Muscle layer of colon (tissue), 2 donors: ENCODE results near the gene STK25.

Experiments used
- H3K27ac ChIP-seq: one replicate; pipeline ENCODE4 v1.7.0; 2013; ENCODE audit warnings: low read depth, mild to moderate bottlenecking, low read length, moderate library complexity
- H3K27me3 ChIP-seq, 2 donors: one replicate each; pipeline ENCODE4 v1.7.0; 2013; ENCODE audit warnings: low read length in 2 of 2, mild to moderate bottlenecking in 2 of 2; ENCODE audit not compliant: insufficient read depth in 2 of 2, control insufficient read depth in 1 of 2
- H3K36me3 ChIP-seq: one replicate; pipeline ENCODE4 v1.7.0; 2013; ENCODE audit warnings: mild to moderate bottlenecking, low read length; ENCODE audit not compliant: insufficient read depth
- H3K4me1 ChIP-seq: one replicate; pipeline ENCODE4 v1.7.0; 2013; ENCODE audit warnings: mild to moderate bottlenecking, low read length; ENCODE audit not compliant: insufficient read depth
- H3K4me3 ChIP-seq, 2 donors: one replicate each; pipeline ENCODE4 v1.7.0; 2013; ENCODE audit warnings: low read length in 2 of 2, low read depth in 1 of 2, mild to moderate bottlenecking in 1 of 2, moderate library complexity in 1 of 2
- H3K9ac ChIP-seq: one replicate; pipeline ENCODE4 v1.7.0; 2013; ENCODE audit warnings: low read length
- H3K9me3 ChIP-seq: one replicate; pipeline ENCODE4 v1.7.0; 2013; ENCODE audit warnings: mild to moderate bottlenecking, low read length
- donor health status: abdominal sarcoma.
- donor health status: Adenocarcinoma of cecum.

STK25 gene

DNA sequence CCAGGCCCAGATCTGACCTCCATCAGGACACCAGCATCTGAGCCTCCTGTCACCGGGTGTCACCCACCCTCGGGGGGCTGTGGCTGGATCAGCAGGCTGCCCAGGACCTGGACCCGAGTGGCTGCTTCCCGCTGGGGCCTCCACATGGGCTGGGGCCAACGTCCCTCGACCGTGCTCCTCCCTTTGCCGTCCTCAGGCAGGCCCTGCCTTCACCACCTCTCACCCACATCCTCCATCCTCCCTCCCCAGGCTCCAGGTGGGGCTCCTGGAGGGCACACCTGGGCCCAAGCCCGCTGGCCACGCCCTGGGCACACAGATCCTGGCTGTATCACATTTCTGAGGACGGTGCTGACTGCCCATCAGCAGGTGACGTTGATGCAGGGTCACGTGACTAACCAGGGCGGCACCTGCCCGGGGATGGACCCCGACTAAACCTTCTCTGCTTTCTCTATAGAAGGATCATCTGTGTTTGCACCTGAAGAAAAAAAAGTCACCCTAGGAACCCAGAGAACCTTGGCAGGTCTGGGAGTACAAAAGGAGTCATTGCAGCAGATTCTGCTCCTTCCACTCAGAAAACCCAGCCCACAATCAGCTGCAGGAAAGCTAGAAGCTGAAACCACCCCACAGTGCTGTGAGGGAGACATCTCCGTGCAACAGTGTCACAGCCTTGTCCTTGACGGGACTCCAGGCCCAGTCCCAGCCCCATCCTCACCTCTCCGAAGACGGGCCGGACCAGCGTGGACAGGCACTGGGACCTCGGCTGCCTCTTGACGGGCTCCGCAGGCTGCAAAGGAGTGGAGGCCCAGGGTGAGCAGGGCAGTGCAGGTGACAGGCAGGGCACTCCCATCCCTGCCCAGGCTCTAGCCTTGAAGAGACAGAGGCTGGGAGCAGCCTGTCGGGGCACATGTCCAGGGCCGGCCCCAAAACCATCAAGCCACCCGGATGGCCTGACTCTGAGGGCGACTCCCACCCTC is 11.2 kb downstream of the STK25 start:
- Histone ChIP-seq H3K4me1 (no peaks in the 10 kb centered on the region), H3K9ac (no peak overlapping the region), H3K4me3 (no peak overlapping the region), H3K27me3 (no peaks in the 10 kb centered on the region), H3K27ac (no peak overlapping the region), H3K36me3 (peaks cover 30% of the 10 kb centered on the region), H3K9me3 (no peaks in the 10 kb centered on the region)

DNA sequence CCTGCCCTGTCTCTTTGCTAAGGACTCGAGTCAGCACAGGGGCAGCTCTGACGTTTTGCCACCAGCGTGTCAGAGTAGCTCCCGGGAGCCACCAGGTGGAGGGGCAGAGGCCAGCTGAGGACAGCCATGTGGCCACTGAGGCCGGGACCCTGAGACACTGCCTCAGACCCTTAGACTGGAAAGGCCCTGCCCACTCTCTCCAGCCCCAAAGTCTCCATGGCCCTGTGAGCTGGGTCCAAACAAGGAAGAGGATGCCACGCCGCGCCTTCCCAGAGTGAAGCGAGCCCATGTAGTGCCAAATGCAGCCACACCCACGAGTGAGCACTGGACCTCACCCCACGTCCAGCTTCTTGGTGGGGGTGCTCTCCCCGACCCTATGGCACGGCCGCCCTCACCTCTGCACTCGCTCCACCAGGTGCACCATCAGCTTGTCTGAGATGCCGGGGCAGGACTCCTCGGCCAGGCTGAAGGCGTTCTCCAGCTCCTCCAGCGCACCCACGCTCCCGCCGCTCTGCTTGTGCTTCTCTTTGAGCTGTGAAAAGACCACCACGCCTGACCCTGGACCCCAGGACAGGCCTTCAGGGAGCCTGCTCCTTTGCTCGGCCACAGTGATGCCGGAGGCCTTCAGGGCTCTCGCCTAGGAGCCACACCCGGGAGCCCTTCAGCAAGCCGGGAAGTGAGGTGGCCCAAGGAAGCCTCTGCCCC is 12.2 kb downstream of the STK25 start:
- Histone ChIP-seq H3K4me1 (no peaks in the 10 kb centered on the region), H3K4me3 (no peak overlapping the region), H3K9ac (no peak overlapping the region), H3K27ac (no peak overlapping the region), H3K27me3 (no peaks in the 10 kb centered on the region), H3K36me3 (peaks cover 26% of the 10 kb centered on the region), H3K9me3 (no peaks in the 10 kb centered on the region)

DNA sequence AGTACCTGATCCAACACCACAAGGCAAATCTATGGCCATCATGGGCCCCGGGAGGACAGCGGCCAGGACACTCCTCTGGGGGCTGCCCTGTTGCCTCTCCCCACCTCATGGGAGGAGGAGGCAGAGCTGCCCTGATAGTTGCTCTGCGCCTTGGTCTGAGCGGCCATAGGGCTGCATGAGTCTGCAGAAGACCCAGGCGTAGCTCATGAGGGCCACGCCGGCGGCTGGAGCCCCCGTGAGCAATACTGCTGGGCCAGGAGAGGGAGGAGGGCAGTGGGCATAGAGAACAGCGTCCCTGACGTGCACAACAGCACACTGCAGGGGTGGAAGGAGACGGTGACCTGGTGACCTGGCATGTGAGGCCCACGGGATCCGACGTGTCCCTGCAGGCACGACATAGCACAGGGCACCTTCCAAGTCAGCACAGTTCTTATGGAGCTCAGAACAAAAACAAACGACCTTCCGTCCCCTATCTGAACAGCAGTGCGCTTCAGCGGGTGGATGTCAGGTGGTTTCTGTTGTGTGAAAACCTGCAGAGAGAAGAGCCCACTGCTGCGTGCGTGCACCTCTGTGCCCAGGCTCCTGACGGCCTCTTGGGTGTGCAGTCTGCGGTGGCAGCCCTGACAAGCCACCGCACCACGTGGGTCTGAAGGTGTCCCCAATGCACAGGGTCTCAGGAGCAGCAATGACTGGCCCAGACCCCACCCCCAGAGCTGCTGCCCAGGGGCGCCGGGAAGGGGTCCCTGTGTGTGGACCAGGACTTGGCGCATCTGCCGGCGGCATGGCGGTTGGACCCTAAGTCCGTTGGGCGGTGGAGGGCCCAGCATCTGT is 13.0 kb downstream of the STK25 start:
- Histone ChIP-seq H3K4me3 (no peak overlapping the region), H3K9ac (no peak overlapping the region), H3K36me3 (peaks cover 19% of the 10 kb centered on the region), H3K4me1 (no peaks in the 10 kb centered on the region), H3K9me3 (no peaks in the 10 kb centered on the region), H3K27me3 (no peaks in the 10 kb centered on the region), H3K27ac (no peak overlapping the region)

GRCh38 chr2:241494311-241494908 is 14.0 kb downstream of the STK25 start:
- Histone ChIP-seq H3K27ac (no peak overlapping the region), H3K9ac (no peak overlapping the region), H3K27me3 (no peaks in the 10 kb centered on the region), H3K36me3 (peaks cover 24% of the 10 kb centered on the region), H3K4me3 (no peak overlapping the region), H3K4me1 (no peaks in the 10 kb centered on the region), H3K9me3 (no peaks in the 10 kb centered on the region)

- Histone ChIP-seq H3K27ac (no peak overlapping the region), H3K4me1 (no peaks in the 10 kb centered on the region), H3K9ac (no peak overlapping the region), H3K27me3 (no peaks in the 10 kb centered on the region), H3K4me3 (no peak overlapping the region), H3K36me3 (peaks cover 24% of the 10 kb centered on the region), H3K9me3 (no peaks in the 10 kb centered on the region)
These were observed 15.3 kb downstream of the STK25 start for GRCh38 chr2:241493092-241493491.

GRCh38 chr2:241492174-241492565 is 16.2 kb downstream of the STK25 start:
- Histone ChIP-seq H3K4me3 (no peak overlapping the region), H3K27ac (no peak overlapping the region), H3K4me1 (no peaks in the 10 kb centered on the region), H3K36me3 (peaks cover 22% of the 10 kb centered on the region), H3K9me3 (no peaks in the 10 kb centered on the region), H3K9ac (no peak overlapping the region), H3K27me3 (no peaks in the 10 kb centered on the region)

GRCh38 chr2:241491549-241492173 is 16.7 kb downstream of the STK25 start:
- Histone ChIP-seq H3K27ac (no peak overlapping the region), H3K36me3 (peaks cover 22% of the 10 kb centered on the region), H3K4me1 (no peaks in the 10 kb centered on the region), H3K9me3 (no peaks in the 10 kb centered on the region), H3K4me3 (no peak overlapping the region), H3K27me3 (no peaks in the 10 kb centered on the region), H3K9ac (no peak overlapping the region)

DNA sequence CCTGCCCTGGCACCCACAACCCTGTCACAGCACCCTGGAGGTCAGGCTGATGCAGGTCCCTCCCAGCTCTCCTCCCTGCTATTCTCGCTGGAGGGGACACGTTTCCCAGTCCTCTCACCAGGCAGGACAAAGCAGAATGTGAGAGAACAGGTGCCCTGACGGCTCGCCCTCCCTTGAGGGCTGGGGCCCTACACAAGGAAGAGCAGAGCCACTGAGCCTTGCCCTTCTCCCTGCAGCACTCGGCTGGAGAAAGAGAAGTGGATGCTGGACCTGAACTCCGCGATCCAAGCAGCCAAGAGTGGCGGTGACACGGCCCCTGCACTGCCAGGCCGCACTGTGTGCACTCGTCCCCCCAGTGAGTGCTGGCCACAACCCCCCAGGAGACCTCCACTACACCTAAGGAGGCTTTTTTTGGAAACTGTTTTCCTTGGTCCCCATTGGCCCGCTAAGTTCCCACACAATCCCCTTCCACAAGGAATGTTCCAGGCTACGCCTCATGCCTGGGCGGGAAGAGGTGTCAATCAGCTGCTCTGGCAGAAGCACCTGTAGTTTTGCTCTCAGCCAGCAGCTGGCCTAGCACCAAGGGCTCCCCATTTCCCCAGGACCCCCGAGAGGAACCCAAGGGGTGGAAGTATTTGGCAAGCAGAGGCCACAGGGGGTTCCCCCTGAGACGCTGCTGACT is 17.4 kb downstream of the STK25 start:
- Histone ChIP-seq H3K9me3 (no peaks in the 10 kb centered on the region), H3K27ac (no peak overlapping the region), H3K27me3 (no peaks in the 10 kb centered on the region), H3K4me1 (no peaks in the 10 kb centered on the region), H3K9ac (no peak overlapping the region), H3K4me3 (no peak overlapping the region), H3K36me3 (peaks cover 22% of the 10 kb centered on the region)

DNA sequence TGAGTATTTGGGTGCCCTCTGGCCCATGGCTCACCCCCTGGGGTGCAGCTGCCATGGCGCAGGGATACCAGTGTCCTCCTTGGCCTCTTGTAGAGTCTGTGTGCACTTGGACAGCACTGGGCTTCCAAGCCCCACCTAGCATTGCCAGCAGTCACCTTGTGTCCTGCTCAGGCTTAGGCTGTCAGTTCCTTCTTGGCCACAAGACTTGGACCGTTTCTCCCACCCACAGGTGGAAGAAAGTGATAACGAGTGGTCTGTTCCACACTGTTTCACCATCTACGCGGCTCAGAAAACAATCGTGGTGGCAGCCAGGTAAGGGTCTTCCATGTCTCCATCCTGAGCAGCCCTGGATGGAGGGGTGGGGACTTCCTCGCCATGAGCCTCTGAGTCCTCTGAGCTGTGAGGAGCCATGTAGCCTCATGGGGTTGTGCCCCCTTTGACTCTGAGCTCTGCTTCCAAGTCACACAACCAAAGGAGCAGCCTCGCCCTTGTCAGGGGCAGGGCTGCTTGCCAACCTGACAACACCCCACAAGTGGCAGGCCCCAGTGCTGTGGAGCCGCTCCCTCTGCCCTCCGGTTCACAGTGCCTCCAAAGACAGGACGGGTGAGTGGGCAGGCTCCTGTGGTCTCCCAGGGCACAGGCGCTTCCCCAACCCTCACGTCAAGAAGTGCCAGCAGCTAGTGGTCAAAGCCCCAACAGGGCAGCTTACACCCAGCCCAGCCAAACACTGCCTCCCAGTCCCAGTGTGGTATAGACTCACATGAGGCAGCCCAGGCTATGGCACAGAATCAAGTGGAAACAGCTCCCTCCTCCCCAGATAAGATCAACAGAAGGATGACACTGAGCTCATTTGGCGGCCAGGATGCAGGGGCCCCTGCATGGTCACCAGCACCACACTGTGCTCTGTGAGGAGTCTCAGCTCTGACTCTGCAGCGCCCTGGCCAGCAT is 18.4 kb downstream of the STK25 start:
- Histone ChIP-seq H3K36me3 (peaks cover 14% of the 10 kb centered on the region), H3K4me3 (no peak overlapping the region), H3K9me3 (no peaks in the 10 kb centered on the region), H3K9ac (no peak overlapping the region), H3K27me3 (no peaks in the 10 kb centered on the region), H3K27ac (no peak overlapping the region), H3K4me1 (no peaks in the 10 kb centered on the region)
